ENCODE data around the gene CACUL1.

- TF ChIP-seq POLR2A (IDR thresholded peaks at IDR 0.05), result no peak
- TF ChIP-seq, protein P1, sequence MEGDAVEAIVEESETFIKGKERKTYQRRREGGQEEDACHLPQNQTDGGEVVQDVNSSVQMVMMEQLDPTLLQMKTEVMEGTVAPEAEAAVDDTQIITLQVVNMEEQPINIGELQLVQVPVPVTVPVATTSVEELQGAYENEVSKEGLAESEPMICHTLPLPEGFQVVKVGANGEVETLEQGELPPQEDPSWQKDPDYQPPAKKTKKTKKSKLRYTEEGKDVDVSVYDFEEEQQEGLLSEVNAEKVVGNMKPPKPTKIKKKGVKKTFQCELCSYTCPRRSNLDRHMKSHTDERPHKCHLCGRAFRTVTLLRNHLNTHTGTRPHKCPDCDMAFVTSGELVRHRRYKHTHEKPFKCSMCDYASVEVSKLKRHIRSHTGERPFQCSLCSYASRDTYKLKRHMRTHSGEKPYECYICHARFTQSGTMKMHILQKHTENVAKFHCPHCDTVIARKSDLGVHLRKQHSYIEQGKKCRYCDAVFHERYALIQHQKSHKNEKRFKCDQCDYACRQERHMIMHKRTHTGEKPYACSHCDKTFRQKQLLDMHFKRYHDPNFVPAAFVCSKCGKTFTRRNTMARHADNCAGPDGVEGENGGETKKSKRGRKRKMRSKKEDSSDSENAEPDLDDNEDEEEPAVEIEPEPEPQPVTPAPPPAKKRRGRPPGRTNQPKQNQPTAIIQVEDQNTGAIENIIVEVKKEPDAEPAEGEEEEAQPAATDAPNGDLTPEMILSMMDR (IDR thresholded peaks at IDR 0.05), result no peak
Observed at GRCh38 chr10:118663176-118663575, 91.6 kb downstream of the CACUL1 start.
